ENCODE results near the gene KLHL29. TPM values are rescaled to one million over a fixed set of nuclear protein-coding genes. Genes with fewer than 3 reads are reported as not detected.

KLHL29 gene
- total RNA-seq, 1 experiment from 2014 or later = 2.4 TPM

DNA sequence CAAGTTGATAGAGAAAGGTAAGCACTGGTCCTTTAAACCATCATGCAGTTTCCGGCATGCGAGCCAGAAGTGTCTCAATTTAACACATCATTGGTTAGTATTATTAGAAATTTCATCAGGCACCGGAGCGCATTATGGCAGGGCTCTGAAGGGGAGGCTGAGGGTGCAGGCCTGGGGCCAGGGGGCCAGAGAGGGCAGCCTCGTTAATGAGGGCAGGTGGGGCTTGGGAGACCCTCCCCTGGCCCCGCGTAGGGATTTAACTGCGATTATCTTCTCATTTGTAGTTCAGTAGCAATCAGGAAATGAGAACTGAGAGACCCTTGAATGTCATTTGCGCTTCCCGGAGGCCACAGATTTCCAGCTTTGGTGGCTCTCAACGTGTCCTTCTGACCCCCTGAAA lies 246.4 kb downstream of the KLHL29 start:
- Histone ChIP-seq H3K27ac (ENCODE audit: insufficient read length, low read depth, low read length) (no peak overlapping the region), H2BK5ac (ENCODE audit: insufficient read length, low read length) (no peak overlapping the region), H3K9me3 (ENCODE audit: control insufficient read depth, low read depth, low read length) (no peaks in the 10 kb centered on the region), H3K23me2 (ENCODE audit: insufficient read length, low read depth, low read length, poor library complexity, severe bottlenecking) (no peaks in the 10 kb centered on the region), H2AK5ac (ENCODE audit: insufficient read length, low read length) (no peak overlapping the region), H3K4me2 (ENCODE audit: insufficient read depth, insufficient read length, low read length) (no peak overlapping the region), H4K5ac (ENCODE audit: insufficient read length, low read depth, low read length) (no peak overlapping the region), H3K79me1 (ENCODE audit: insufficient read depth, low read depth, low read length, poor library complexity, severe bottlenecking) (no peaks in the 10 kb centered on the region), H3K79me2 (ENCODE audit: insufficient read depth, low read length) (no peaks in the 10 kb centered on the region), H2BK120ac (ENCODE audit: low read depth, low read length, poor library complexity, severe bottlenecking) (no peak overlapping the region), H2BK20ac (ENCODE audit: low read depth, low read length, poor library complexity, severe bottlenecking) (no peak overlapping the region), H3T11ph (ENCODE audit: low read length) (no peak overlapping the region), H3K14ac (ENCODE audit: insufficient read depth, low read length) (no peak overlapping the region), H2BK12ac (ENCODE audit: insufficient read length, low read depth, low read length) (no peak overlapping the region), H3K4ac (ENCODE audit: low read depth, low read length) (no peak overlapping the region), H2AFZ (ENCODE audit: low read length) (no peak overlapping the region), H3K4me1 (ENCODE audit: insufficient read depth, low read length) (no peaks in the 10 kb centered on the region), H4K8ac (replicated peaks; ENCODE audit: insufficient read length, low read depth, low read length) (no peak overlapping the region), H3K56ac (ENCODE audit: insufficient read length, low read depth, low read length) (no peak overlapping the region), H4K20me1 (ENCODE audit: control insufficient read depth, insufficient read depth, insufficient read length) (no peaks in the 10 kb centered on the region), H4K91ac (ENCODE audit: insufficient read length, low read depth, low read length) (no peak overlapping the region), H3K27me3 (ENCODE audit: insufficient read depth, low read length) (no peaks in the 10 kb centered on the region), H3K9ac (ENCODE audit: extremely low read depth, insufficient read length, low read length) (no peak overlapping the region), H2BK15ac (ENCODE audit: low read depth, low read length) (no peak overlapping the region), H3K23ac (ENCODE audit: insufficient read length, low read depth, low read length) (no peak overlapping the region), H3K18ac (ENCODE audit: insufficient read length, low read depth, low read length) (no peak overlapping the region)
- Mint-ChIP-seq H3K27ac (no peak overlapping the region), H3K36me3 (ENCODE audit: insufficient read depth in 1 of 3, low read depth in 3 of 3) (no peaks in the 10 kb centered on the region; a peak in 1 of 7 replicates), H3K9me3 (no peaks in the 10 kb centered on the region), H3K4me3 (no peak overlapping the region), H3K4me1 (peaks cover 18 to 22% of the 10 kb centered on the region in 2 experiments), H3K27me3 (ENCODE audit: low read depth) (no peaks in the 10 kb centered on the region)
- TF ChIP-seq, protein P1, sequence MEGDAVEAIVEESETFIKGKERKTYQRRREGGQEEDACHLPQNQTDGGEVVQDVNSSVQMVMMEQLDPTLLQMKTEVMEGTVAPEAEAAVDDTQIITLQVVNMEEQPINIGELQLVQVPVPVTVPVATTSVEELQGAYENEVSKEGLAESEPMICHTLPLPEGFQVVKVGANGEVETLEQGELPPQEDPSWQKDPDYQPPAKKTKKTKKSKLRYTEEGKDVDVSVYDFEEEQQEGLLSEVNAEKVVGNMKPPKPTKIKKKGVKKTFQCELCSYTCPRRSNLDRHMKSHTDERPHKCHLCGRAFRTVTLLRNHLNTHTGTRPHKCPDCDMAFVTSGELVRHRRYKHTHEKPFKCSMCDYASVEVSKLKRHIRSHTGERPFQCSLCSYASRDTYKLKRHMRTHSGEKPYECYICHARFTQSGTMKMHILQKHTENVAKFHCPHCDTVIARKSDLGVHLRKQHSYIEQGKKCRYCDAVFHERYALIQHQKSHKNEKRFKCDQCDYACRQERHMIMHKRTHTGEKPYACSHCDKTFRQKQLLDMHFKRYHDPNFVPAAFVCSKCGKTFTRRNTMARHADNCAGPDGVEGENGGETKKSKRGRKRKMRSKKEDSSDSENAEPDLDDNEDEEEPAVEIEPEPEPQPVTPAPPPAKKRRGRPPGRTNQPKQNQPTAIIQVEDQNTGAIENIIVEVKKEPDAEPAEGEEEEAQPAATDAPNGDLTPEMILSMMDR (conservative IDR thresholded peaks at IDR 0.05) = no peak
- WGBS (ENCODE audit: extremely low coverage, insufficient read length, low lambda C conversion rate) = no CpG with 5 or more reads among the region's 11 CpGs
- DNase-seq = no peak
